Right atrium auricular region (tissue), 2 donors: ENCODE measurements around the gene ANTXR1. TPM values are rescaled to one million over a fixed set of nuclear protein-coding genes. Genes with fewer than 3 reads are reported as not detected.

ENCODE experiments used
- DNase-seq: peaks from one replicate; pipeline ENCODE4 v3.0.0-alpha.2; 2019; ENCODE audit warnings: low spot score
- H3K27ac ChIP-seq, 2 donors: fragments of 200-600 bp; sonication (generic); 1 replicate in 1 of 2; 2 replicates in 1 of 2; pipeline ENCODE4 v1.5.1; 2016 to 2019
- H3K27me3 ChIP-seq, 2 donors: fragments of 200-600 bp; sonication (generic); one replicate each; pipeline versions ENCODE4 v1.5.1 to v1.6.0; 2017 to 2019
- H3K36me3 ChIP-seq: fragments of 200-600 bp; sonication (generic); one replicate; pipeline ENCODE4 v1.5.1; 2016
- H3K4me1 ChIP-seq, 2 donors: fragments of 200-600 bp; sonication (generic); one replicate each; pipeline versions ENCODE4 v1.5.1 to v1.6.0; 2017 to 2019
- H3K4me3 ChIP-seq, 2 donors: fragments of 200-600 bp; sonication (generic); 1 replicate in 1 of 2; 2 replicates in 1 of 2; pipeline ENCODE4 v1.5.1; 2017 to 2019; ENCODE audit warnings: mild to moderate bottlenecking in 1 of 2, moderate library complexity in 1 of 2
- H3K9me3 ChIP-seq, 2 donors: fragments of 200-600 bp; sonication (generic); one replicate each; pipeline ENCODE4 v1.5.1; 2019
- total RNA-seq, 2 donors: library from RNA; depleted of rRNA; stranded (reverse); fragments of >200 nt; gene quantifications; one replicate each; pipeline ENCODE4 v1.1.0, GENCODE V29; 2016
- TF ChIP-seq, protein P1 (sequence below), 2 donors: fragments of 200-600 bp; sonication (generic); IDR thresholded peaks; one replicate each; pipeline ENCODE4 v1.5.1; 2019; ENCODE audit warnings: antibody characterized with exemption in 2 of 2

Gene ANTXR1
- total RNA-seq, 2 donors from 2014 or later: 27.3 to 52.2 TPM

DNA sequence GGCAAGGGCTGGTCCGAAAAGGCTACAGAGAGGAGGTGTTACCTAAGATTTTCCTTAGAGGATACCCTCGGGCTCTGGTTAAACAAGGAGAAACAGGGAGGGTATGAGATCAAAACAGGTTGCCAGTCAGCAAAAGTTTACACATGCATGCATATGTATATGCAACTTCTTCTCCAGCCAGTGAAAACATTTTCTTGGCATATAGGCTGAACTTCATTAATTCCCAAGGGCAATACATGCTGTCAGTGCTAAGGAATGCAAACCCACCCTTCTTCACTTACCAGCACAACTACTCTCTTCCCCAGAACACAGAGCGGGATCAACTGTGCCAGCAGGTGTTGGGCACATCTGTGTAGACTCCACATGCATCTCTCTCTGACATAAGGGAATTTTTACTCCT, 198.1 kb downstream of the ANTXR1 start:
- Histone ChIP-seq H3K9me3 (no peaks in the 10 kb centered on the region), H3K4me1 (peaks cover 0 to 24% of the 10 kb centered on the region in 2 donors), H3K4me3 (no peak overlapping the region), H3K27me3 (no peaks in the 10 kb centered on the region), H3K36me3 (no peaks in the 10 kb centered on the region), H3K27ac (no peak overlapping the region)
- no peak for DNase-seq
- TF ChIP-seq, protein P1, sequence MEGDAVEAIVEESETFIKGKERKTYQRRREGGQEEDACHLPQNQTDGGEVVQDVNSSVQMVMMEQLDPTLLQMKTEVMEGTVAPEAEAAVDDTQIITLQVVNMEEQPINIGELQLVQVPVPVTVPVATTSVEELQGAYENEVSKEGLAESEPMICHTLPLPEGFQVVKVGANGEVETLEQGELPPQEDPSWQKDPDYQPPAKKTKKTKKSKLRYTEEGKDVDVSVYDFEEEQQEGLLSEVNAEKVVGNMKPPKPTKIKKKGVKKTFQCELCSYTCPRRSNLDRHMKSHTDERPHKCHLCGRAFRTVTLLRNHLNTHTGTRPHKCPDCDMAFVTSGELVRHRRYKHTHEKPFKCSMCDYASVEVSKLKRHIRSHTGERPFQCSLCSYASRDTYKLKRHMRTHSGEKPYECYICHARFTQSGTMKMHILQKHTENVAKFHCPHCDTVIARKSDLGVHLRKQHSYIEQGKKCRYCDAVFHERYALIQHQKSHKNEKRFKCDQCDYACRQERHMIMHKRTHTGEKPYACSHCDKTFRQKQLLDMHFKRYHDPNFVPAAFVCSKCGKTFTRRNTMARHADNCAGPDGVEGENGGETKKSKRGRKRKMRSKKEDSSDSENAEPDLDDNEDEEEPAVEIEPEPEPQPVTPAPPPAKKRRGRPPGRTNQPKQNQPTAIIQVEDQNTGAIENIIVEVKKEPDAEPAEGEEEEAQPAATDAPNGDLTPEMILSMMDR (IDR thresholded peaks at IDR 0.05): no peak

DNA sequence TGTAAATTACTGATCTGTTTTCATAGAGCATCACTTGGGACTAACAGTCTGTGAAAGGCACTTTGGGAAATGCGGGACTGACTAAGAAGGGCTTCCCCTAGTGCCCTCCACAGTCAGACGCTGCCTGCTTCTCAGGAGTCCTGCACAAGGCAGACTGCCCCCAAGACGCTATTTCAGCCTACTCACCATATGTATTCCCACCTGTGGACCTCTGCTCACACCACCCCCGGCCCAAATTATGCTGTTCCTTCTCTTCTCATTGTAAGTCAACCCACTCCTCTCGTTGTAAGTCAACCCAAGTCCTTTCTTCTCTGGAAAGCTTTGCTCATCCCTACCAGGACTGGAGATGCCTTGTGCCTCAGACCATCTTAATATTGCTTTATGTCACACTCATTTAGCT, 198.7 kb downstream of the ANTXR1 start:
- Histone ChIP-seq H3K27me3 (no peaks in the 10 kb centered on the region), H3K4me1 (peaks cover 0 to 24% of the 10 kb centered on the region in 2 donors), H3K27ac (no peak overlapping the region), H3K9me3 (no peaks in the 10 kb centered on the region), H3K4me3 (no peak overlapping the region), H3K36me3 (no peaks in the 10 kb centered on the region)
- no peak for DNase-seq
- TF ChIP-seq, protein P1 (IDR thresholded peaks at IDR 0.05): no peak

DNA sequence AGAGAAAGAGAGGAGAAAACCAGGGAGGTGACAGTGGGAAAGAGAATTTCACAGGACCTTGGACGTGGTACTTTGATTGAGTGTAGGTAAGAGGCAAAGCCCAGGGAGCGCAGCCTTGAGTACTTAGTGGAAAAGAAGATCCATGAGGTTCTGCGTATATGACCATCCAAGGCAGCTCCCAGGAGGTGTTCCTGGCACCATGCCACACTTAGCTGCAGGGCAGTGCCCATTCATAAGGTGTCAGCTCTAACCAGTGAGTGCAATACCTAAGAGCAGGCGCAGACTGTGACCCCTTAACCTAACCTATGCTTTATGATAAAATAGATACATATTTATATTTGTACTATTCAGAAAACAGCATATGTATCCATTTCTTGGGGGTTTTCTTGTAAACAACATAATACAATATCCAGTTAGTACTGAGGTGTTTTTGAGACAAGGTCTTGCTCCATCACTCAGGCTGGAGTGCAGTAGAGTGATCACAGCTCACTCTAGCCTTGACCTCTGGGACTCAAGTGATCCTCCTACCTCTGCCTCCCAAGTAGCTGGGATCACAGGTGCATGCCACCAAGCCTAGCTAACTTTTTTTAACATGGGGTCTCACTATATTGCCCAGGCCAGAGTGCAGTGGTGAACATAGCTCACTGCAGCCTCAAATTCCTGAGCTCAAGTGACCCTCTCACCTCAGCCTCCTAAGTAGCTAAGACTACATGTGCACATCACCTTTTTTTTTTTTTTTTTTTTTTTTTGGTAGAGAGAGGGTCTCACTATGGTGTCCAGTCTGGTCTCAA, 199.5 kb downstream of the ANTXR1 start:
- Histone ChIP-seq H3K4me3 (no peak overlapping the region), H3K9me3 (no peaks in the 10 kb centered on the region), H3K27me3 (no peaks in the 10 kb centered on the region), H3K36me3 (no peaks in the 10 kb centered on the region), H3K4me1 (peaks cover 0 to 24% of the 10 kb centered on the region in 2 donors), H3K27ac (no peak overlapping the region)
- TF ChIP-seq, protein P1 (IDR thresholded peaks at IDR 0.05): no peak
- no peak for DNase-seq

DNA sequence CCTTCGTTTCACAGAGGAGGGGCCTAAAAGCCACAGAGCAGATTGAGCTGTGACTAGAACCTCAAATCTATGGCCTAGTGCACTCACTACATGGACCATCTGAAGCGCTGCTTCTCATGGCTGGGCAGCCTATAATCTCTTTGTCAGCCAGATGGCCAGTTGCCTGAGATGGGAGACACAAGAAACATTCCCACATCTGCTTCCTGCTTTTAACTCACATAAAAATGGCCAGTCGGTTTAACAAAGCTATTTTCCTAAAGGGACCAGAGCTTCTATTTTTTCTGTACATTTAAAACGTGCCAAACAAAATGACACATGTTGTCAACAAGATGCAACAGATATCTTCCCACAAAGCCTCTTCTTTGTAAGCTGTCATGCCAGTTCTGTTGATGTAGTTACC, 200.2 kb downstream of the ANTXR1 start:
- Histone ChIP-seq H3K4me3 (no peak overlapping the region), H3K27me3 (no peaks in the 10 kb centered on the region), H3K27ac (peak overlapping the region in 1 of 2 donors; percentile 61), H3K9me3 (no peaks in the 10 kb centered on the region), H3K36me3 (no peaks in the 10 kb centered on the region), H3K4me1 (peaks cover 0 to 24% of the 10 kb centered on the region in 2 donors)
- no peak for DNase-seq
- TF ChIP-seq, protein P1 (IDR thresholded peaks at IDR 0.05): no peak

DNA sequence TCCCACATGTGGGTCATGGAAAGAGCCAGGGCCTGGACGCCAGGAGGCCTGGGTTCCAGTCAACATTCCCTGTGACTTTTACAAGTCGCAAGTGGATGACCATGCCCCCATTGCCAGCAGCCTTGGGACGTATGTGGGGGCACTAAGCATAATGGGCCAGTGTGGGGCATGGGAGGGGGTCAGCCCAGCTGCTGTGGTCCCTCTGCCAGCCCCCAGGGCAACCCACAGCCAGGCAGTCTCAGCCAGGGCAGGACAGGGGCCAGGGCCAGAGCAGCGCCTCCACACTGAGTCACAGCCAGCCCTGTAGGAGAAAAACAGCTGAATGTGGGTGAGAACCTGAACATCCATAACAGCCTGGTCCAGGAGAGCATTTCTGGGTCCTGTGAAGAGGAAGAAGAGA, 200.8 kb downstream of the ANTXR1 start:
- no peak for DNase-seq
- Histone ChIP-seq H3K36me3 (no peaks in the 10 kb centered on the region), H3K9me3 (no peaks in the 10 kb centered on the region), H3K4me1 (peaks cover 0 to 24% of the 10 kb centered on the region in 2 donors), H3K27me3 (no peaks in the 10 kb centered on the region), H3K27ac (peak overlapping the region; percentile 41 to 61), H3K4me3 (no peak overlapping the region)
- TF ChIP-seq, protein P1 (IDR thresholded peaks at IDR 0.05): no peak
